Measurements from ENCODE around the gene ATP2B2. TPM values are rescaled to one million over a fixed set of nuclear protein-coding genes. Genes with fewer than 3 reads are reported as not detected.

ATP2B2 gene
- total RNA-seq, 1 experiment from 2014 or later, result not detected

DNA sequence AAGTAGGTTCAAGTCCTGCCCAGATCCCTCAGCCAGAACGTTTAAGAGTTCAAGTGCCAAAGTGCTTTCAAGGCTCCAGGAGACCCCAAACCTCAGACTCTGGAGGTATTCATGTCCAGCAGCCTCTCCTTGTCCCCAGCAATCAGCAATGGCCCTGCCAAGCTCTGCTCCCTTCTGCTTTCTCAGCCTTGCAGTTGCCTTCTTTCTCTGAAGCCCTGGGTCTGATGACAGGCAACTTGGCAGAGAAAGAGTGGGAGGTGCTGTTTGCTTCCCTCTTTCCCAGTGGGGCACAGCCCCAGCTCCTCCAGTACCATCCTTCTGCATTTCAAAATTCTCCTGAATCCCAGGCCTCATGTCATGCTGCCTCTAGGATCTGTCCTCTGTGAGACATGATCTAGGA lies 40.2 kb downstream of the ATP2B2 start:
- no peak for TF ChIP-seq CTCF (IDR thresholded peaks at IDR 0.05; ENCODE audit: unreplicated experiment)
- no peak overlapping the region for H3K27ac Mint-ChIP-seq (ENCODE audit: low read depth, unreplicated experiment)
- ChIA-PET POLR2A (no interaction called here), CTCF (no interaction called here)
- peaks cover 23% of the 10 kb centered on the region for H3K27me3 Mint-ChIP-seq (ENCODE audit: insufficient read depth, unreplicated experiment)
- no TSS peak for BruUV-seq (replicated peaks)
- no peaks in the 10 kb centered on the region for H3K9me3 Mint-ChIP-seq (ENCODE audit: unreplicated experiment)
- intact Hi-C loops (cut with micrococcal nuclease), result no loop called here
- no peaks in the 10 kb centered on the region for H3K4me1 Mint-ChIP-seq (ENCODE audit: insufficient read depth, unreplicated experiment)
- H3K4me3 Mint-ChIP-seq (ENCODE audit: unreplicated experiment), result no peak overlapping the region
- DNase-seq (ENCODE audit: unreplicated experiment), result no peak
- H3K36me3 Mint-ChIP-seq (ENCODE audit: insufficient read depth, unreplicated experiment), result no peaks in the 10 kb centered on the region

DNA sequence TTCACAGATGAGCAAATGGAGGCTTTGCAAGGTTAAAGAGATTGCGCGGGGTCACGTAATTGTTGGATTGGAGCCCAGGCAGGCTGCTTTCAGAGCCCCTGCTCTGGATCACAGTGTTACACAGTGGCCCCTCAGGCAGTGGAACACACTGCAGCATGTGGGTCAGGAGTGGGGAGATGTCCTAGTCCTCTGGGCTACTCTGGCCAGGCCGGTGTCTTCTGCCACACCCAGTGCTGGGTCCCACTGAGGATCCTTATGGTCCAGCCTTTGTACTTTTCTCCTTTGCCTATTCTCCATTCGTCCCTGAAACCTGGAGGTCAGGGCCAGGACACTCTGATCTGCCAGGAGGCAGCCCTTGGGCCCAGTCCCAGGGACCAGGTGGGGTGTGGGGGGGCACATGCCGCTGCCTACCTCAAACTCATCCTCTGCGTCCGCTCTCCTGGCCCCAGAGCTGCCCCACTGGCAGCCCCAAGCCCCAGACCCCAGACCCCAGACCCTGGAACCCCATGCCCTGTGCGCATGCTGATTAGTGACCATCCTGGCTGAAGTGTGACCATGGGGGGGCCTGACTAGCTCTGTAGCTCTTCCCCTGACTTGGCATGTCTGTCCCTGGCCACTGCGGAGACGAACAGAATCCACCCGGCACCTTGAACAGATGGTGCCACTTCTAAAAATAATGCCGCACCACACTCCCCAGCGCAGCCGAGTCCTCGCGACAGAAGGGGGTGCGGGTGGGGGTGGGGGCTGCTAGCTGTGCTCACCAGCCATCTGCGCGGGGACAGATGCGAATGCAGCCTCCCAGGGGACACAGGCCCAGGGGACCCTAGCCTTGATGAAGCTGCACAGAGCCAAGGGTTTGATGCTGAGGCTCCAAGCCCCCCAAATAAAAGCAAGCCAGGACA lies 41.6 kb downstream of the ATP2B2 start:
- CTCF ChIA-PET, result interaction anchor here (0.6 kb wide), 2 partner anchors 23 to 124 kb away, joined by 3 to 4 read pairs; no protein-coding TSS in a partner anchor
- Mint-ChIP-seq H3K4me3 (ENCODE audit: unreplicated experiment) (no peak overlapping the region), H3K9me3 (ENCODE audit: unreplicated experiment) (no peaks in the 10 kb centered on the region), H3K36me3 (ENCODE audit: insufficient read depth, unreplicated experiment) (no peaks in the 10 kb centered on the region), H3K4me1 (ENCODE audit: insufficient read depth, unreplicated experiment) (no peaks in the 10 kb centered on the region), H3K27me3 (ENCODE audit: insufficient read depth, unreplicated experiment) (peaks cover 23% of the 10 kb centered on the region), H3K27ac (ENCODE audit: low read depth, unreplicated experiment) (no peak overlapping the region)
- TF ChIP-seq CTCF (IDR thresholded peaks at IDR 0.05; ENCODE audit: unreplicated experiment), result no peak
- intact Hi-C loops (cut with micrococcal nuclease), result no loop called here
- DNase-seq (ENCODE audit: unreplicated experiment), result no peak
- BruUV-seq (replicated peaks), result no TSS peak
- POLR2A ChIA-PET, result no interaction called here

DNA sequence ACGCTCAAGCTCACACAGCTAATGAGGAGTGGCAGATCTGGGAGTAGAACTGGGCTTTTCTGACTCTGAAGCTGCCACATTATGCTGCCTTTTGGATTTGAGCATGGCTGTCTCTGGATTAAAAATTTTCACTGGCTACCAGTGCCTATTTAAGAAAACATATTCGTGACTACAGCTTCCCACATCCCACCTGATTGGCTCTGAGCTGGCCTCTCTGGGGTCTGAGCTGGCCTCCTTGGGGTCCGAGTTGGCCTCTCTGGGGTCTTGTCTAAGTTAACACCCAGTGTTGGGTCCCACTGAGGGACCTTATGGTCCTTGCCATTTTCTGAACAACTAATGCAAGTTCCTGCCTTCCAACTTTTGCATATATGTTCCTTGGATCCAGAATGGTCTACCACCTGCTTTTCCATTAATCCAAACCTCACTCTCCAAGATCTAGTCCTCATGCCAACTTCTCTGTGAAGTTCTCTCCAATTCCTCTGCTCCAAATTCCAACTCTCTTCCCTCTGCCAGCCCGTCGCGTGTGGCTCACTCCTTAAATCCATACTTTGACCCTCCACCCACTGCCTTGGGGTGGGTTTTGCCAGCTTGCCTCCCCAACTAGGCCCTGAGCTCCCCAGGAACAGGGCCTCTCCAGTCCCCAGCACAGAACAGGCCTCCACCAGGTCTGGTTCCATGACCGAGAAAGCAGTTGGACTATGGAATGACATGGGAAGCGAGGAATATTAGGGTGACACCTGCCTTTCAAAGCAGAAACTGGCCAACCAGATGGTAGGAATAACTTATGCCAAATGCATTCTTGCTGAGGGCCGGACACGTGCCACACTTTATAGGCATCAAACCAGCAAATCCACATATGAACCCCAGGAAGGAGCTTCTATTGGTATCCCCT lies 42.5 kb downstream of the ATP2B2 start:
- no TSS peak for BruUV-seq (replicated peaks)
- CTCF ChIA-PET, result interaction anchor here (0.6 to 0.7 kb wide), 2 partner anchors 23 to 395 kb away, joined by 3 read pairs; no protein-coding TSS in a partner anchor
- no peak for DNase-seq (ENCODE audit: unreplicated experiment)
- Mint-ChIP-seq H3K27me3 (ENCODE audit: insufficient read depth, unreplicated experiment) (peaks cover 29% of the 10 kb centered on the region), H3K4me3 (ENCODE audit: unreplicated experiment) (no peak overlapping the region), H3K9me3 (ENCODE audit: unreplicated experiment) (no peaks in the 10 kb centered on the region), H3K4me1 (ENCODE audit: insufficient read depth, unreplicated experiment) (no peaks in the 10 kb centered on the region), H3K36me3 (ENCODE audit: insufficient read depth, unreplicated experiment) (no peaks in the 10 kb centered on the region), H3K27ac (ENCODE audit: low read depth, unreplicated experiment) (no peak overlapping the region)
- TF ChIP-seq CTCF (IDR thresholded peaks at IDR 0.05; ENCODE audit: unreplicated experiment), result no peak
- POLR2A ChIA-PET, result no interaction called here
- intact Hi-C loops (cut with micrococcal nuclease), result no loop called here

GRCh38 chr3:10460951-10461545 lies 44.3 kb downstream of the ATP2B2 start:
- ChIA-PET CTCF (interaction anchor here (0.5 kb wide), 1 partner anchor 142 kb away, joined by 3 read pairs; no protein-coding TSS in a partner anchor), POLR2A (no interaction called here)
- no peak for TF ChIP-seq CTCF (IDR thresholded peaks at IDR 0.05; ENCODE audit: unreplicated experiment)
- Mint-ChIP-seq H3K4me1 (ENCODE audit: insufficient read depth, unreplicated experiment) (no peaks in the 10 kb centered on the region), H3K27ac (ENCODE audit: low read depth, unreplicated experiment) (no peak overlapping the region), H3K4me3 (ENCODE audit: unreplicated experiment) (no peak overlapping the region), H3K27me3 (ENCODE audit: insufficient read depth, unreplicated experiment) (peaks cover 45% of the 10 kb centered on the region), H3K36me3 (ENCODE audit: insufficient read depth, unreplicated experiment) (no peaks in the 10 kb centered on the region), H3K9me3 (ENCODE audit: unreplicated experiment) (no peaks in the 10 kb centered on the region)
- intact Hi-C loops (cut with micrococcal nuclease), result no loop called here
- BruUV-seq (replicated peaks), result no TSS peak
- DNase-seq (ENCODE audit: unreplicated experiment), result no peak
